Tibial nerve (tissue), 4 donors: ENCODE data around the gene NFXL1. TPM values are rescaled to one million over a fixed set of nuclear protein-coding genes. Genes with fewer than 3 reads are reported as not detected.
"Not testable (repeated sequence)": the region's sequence is repeated elsewhere in the genome, so short reads cannot be mapped to it uniquely, and the experiment has no call there.

Source experiments
- DNase-seq, 2 donors: peaks; one replicate each; pipeline ENCODE4 v3.0.0-alpha.2; 2019; ENCODE audit warnings: low spot score in 2 of 2
- H3K27ac ChIP-seq, 4 donors: fragments of 200-600 bp; sonication (generic) in 3 of 4; one replicate each; pipeline ENCODE4 v1.5.1; 2017 to 2019; ENCODE audit warnings: mild to moderate bottlenecking in 1 of 4
- H3K27me3 ChIP-seq, 2 donors: fragments of 200-600 bp; sonication (generic) in 1 of 2; one replicate each; pipeline versions ENCODE4 v1.5.1 to v1.6.0; 2017 to 2019
- H3K36me3 ChIP-seq, 3 donors: fragments of 200-600 bp; sonication (generic); one replicate each; pipeline ENCODE4 v1.5.1; 2018 to 2019
- H3K4me1 ChIP-seq, 4 donors: fragments of 200-600 bp; sonication (generic) in 3 of 4; one replicate each; pipeline ENCODE4 v1.5.1; 2017 to 2019
- H3K4me3 ChIP-seq, 4 donors: fragments of 200-600 bp; sonication (generic) in 3 of 4; one replicate each; pipeline ENCODE4 v1.5.1; 2017 to 2019; ENCODE audit warnings: mild to moderate bottlenecking in 1 of 4, moderate library complexity in 1 of 4
- H3K9me3 ChIP-seq, 4 donors: fragments of 200-600 bp; sonication (generic) in 3 of 4; one replicate each; pipeline ENCODE4 v1.5.1; 2017 to 2019
- EP300 ChIP-seq, 2 donors: sonication (generic); formaldehyde crosslinking; IDR thresholded peaks; one replicate each; pipeline ENCODE4 v1.6.1; 2017; ENCODE audit warnings: antibody characterized with exemption in 2 of 2, mild to moderate bottlenecking in 1 of 2
- POLR2A ChIP-seq, 2 donors: fragments of 450-650 bp; IDR thresholded peaks; one replicate each; pipeline ENCODE4 v1.6.1; 2017; ENCODE audit warnings: antibody characterized with exemption in 2 of 2, mild to moderate bottlenecking in 2 of 2, moderate library complexity in 2 of 2
- WGBS, 2 donors: methylation state at CpG; one replicate each; pipeline ENCODE4 v1.1.5; 2018; 5-methylcytosine and 5-hydroxymethylcytosine counted together
- total RNA-seq, 4 donors: library from RNA; depleted of rRNA; stranded (reverse); fragments of >200 nt; gene quantifications; one replicate each; pipeline ENCODE4 v1.1.0, GENCODE V29; 2016
- TF ChIP-seq, protein P1 (sequence below), 5 experiments: fragments of 200-600 bp in 3 of 5; fragments of 450-650 bp in 2 of 5; sonication (generic) in 3 of 5; IDR thresholded peaks; one replicate each; pipeline ENCODE4 v1.5.1; 2016 to 2019; ENCODE audit warnings: antibody characterized with exemption in 5 of 5, mild to moderate bottlenecking in 3 of 5, moderate library complexity in 2 of 5

NFXL1 gene
- total RNA-seq, 4 donors from 2014 or later: 12.2 to 18.0 (median 15.6) TPM

DNA sequence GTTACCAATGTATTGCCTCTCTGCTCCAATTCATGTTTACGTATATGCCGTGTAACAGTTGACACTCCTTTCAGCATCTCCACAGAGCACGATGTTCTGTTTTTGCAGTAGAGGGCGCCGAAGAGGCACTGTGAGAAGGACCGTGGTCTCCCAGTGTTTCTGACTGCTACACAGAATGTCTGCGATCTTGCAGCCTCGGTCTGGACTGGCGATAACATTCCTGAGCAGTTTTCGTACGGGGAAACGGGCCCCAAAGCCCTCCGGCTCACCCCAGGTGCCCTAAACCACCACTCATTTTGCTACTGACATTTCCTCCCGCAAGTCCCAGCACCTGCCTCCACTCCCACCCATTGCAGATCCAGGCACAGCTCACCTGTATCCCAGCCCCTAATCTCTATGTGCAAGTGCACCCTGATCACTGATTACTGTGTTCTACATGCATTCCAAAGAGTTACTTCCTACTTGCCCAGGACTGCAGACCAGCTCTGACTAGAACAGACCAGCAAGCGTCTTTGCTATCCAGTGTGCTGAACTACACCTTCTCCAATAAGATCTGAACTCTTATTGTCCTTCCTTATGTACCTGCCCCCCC is 12.4 kb upstream of the NFXL1 start:
- H3K27me3 ChIP-seq: no peaks in the 10 kb centered on the region
- H3K9me3 ChIP-seq: no peaks in the 10 kb centered on the region
- no peaks in the 10 kb centered on the region for H3K36me3 ChIP-seq
- DNase-seq: peak in 1 of 2 donors; percentile 48
- H3K4me3 ChIP-seq: peak overlapping the region in 1 of 4 donors; percentile 14
- no peak for TF ChIP-seq POLR2A (IDR thresholded peaks at IDR 0.05)
- TF ChIP-seq, protein P1, sequence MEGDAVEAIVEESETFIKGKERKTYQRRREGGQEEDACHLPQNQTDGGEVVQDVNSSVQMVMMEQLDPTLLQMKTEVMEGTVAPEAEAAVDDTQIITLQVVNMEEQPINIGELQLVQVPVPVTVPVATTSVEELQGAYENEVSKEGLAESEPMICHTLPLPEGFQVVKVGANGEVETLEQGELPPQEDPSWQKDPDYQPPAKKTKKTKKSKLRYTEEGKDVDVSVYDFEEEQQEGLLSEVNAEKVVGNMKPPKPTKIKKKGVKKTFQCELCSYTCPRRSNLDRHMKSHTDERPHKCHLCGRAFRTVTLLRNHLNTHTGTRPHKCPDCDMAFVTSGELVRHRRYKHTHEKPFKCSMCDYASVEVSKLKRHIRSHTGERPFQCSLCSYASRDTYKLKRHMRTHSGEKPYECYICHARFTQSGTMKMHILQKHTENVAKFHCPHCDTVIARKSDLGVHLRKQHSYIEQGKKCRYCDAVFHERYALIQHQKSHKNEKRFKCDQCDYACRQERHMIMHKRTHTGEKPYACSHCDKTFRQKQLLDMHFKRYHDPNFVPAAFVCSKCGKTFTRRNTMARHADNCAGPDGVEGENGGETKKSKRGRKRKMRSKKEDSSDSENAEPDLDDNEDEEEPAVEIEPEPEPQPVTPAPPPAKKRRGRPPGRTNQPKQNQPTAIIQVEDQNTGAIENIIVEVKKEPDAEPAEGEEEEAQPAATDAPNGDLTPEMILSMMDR (IDR thresholded peaks at IDR 0.05): peak; percentile 38 to 76 (median 55)
- no peak for TF ChIP-seq EP300 (IDR thresholded peaks at IDR 0.05)
- no peak overlapping the region for H3K27ac ChIP-seq
- 7 to 10% methylated on average over 15 of the region's 15 CpGs for whole genome bisulfite sequencing, 2 donors
- H3K4me1 ChIP-seq: peaks cover 0 to 18% (median 5%) of the 10 kb centered on the region in 4 donors

DNA sequence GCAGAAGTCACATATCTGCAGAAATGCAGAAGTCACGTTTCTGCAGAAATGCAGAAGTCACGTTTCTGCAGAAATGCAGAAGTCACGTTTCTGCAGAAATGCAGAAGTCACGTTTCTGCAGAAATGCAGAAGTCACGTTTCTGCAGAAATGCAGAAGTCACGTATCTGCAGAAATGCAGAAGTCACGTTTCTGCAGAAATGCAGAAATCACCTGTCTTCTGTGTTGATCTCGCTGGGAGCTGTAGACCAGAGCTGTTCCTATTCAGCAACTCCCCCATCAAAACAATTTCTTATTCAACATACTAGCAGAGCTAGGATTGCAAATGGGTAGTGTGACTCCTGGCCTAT is 8.9 kb upstream of the NFXL1 start:
- not testable (repeated sequence) for H3K36me3 ChIP-seq, H3K27ac ChIP-seq, H3K4me1 ChIP-seq, H3K4me3 ChIP-seq, H3K27me3 ChIP-seq, H3K9me3 ChIP-seq, DNase-seq
- 80 to 85% methylated on average over 8 of the region's 8 CpGs for WGBS, 2 donors

DNA sequence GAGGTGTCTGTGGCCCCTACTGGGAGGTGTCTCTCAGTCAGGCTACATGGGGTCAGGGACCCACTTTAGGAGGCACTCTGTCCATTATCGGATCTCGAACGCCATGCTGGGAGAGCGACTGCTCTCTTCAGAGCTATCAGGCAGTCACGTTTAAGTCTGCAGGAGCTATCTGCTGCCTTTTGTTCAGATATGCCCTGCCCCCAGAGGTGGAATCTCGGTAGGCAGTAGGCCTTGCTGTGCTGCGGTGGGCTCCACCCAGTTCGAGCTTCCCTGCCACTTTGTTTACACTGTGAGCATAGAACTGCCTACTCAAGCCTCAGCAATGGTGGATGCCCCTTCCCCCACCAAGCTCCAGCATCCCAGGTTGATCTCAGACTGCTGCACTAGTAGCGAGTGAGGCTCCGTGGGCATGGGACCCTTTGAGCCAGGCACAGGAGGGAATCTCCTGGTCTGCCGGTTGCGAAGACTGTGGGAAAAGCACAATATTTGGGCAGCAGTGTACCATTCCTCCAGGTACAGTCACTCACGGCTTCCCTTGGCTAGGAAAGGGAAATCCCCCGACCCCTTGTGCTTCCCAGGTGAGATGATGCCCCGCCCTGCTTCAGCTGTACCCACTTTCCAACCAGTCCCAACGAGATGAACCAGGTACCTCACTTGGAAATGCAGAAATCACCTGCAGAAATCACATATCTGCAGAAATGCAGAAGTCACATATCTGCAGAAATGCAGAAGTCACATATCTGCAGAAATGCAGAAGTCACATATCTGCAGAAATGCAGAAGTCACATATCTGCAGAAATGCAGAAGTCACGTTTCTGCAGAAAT is 8.3 kb upstream of the NFXL1 start:
- not testable (repeated sequence) for DNase-seq, H3K4me3 ChIP-seq, H3K27me3 ChIP-seq, H3K9me3 ChIP-seq, H3K27ac ChIP-seq, H3K36me3 ChIP-seq, H3K4me1 ChIP-seq
- WGBS, 2 donors: 66 to 76% methylated on average over 16 to 17 of the region's 17 CpGs

DNA sequence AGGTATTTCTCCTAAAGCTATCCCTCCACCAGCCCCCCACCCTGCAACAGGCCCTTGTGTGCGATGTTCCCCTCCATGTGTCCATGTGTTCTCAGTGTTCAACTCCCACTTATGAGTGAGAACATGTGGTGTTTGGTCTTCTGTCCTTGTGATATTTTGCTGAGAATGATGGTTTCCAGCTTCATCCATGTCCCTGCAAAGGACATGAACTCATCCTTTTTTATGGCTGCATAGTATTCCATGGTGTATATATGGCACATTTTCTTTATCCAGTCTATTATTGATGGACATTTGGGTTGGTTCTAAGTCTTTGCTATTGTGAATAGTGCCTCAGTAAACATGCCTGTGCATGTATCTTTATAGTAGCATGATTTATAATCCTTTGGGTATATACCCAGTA is 2.8 kb upstream of the NFXL1 start:
- not testable (repeated sequence) for H3K4me3 ChIP-seq, H3K36me3 ChIP-seq, H3K27me3 ChIP-seq, H3K27ac ChIP-seq, H3K9me3 ChIP-seq, DNase-seq
- peaks cover 0 to 14% (median 0%) of the 10 kb centered on the region in 4 donors for H3K4me1 ChIP-seq
- WGBS, 2 donors: 96 to 100% methylated on average over 1 of the region's 1 CpG

DNA sequence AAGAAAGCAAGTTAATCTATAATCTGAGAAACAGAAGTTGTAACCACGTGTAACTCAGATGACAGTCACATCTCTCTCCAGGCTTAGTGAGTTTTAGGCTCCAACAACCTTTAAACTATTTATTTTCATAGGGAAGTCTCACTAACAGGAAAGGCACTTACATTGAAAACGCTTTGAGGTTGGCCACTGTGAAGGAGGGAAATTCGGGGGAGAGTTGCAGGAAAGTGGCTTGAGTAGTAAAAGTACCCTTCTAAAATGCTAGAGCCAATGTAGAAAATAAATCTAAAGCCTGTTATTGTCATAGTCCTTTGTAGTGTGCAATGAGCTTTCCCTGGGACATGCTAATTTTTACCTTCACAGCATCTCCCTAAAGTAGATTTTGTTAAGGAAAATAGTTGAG is 995 bp upstream of the NFXL1 start:
- Histone ChIP-seq H3K9me3 (peaks cover 0 to 9% (median 0%) of the 10 kb centered on the region in 4 donors), H3K4me3 (no peak overlapping the region), H3K27me3 (no peaks in the 10 kb centered on the region), H3K4me1 (peaks cover 0 to 22% (median 0%) of the 10 kb centered on the region in 4 donors), H3K36me3 (peaks cover 0 to 5% (median 0%) of the 10 kb centered on the region in 3 donors), H3K27ac (no peak overlapping the region)
- WGBS, 2 donors: 55 to 61% methylated on average over 3 of the region's 3 CpGs
- TF ChIP-seq POLR2A (IDR thresholded peaks at IDR 0.05): no peak
- TF ChIP-seq EP300 (IDR thresholded peaks at IDR 0.05): no peak
- TF ChIP-seq, protein P1 (IDR thresholded peaks at IDR 0.05): no peak
- DNase-seq: no peak

DNA sequence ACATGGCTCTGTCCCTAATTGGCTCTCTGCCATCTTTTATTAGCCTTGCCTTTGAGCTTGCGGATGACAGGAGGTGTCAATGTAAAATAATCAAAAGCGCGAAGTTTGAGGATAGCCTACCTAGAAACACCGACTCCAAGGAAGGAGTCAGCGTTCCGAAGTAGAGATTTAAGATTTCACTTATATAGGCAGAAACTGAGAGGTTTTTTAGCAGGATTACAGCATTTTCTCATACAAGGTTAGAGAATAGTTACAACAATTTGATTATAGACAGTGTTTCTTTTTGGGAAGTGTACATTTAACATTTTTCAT is 499 bp upstream of the NFXL1 start:
- 1 to 2% methylated on average over 6 of the region's 6 CpGs for WGBS, 2 donors
- peaks cover 0 to 22% (median 0%) of the 10 kb centered on the region in 4 donors for H3K4me1 ChIP-seq
- no peak for DNase-seq
- H3K27me3 ChIP-seq: no peaks in the 10 kb centered on the region
- H3K36me3 ChIP-seq: peaks cover 0 to 10% (median 0%) of the 10 kb centered on the region in 3 donors
- H3K9me3 ChIP-seq: peaks cover 0 to 9% (median 0%) of the 10 kb centered on the region in 4 donors
- H3K27ac ChIP-seq: peak overlapping the region in 3 of 4 donors; percentile 21 to 88 (median 79)
- TF ChIP-seq, protein P1 (IDR thresholded peaks at IDR 0.05): no peak
- TF ChIP-seq EP300 (IDR thresholded peaks at IDR 0.05) (no peak), POLR2A (IDR thresholded peaks at IDR 0.05) (no peak)
- H3K4me3 ChIP-seq: peak overlapping the region; percentile 14 to 88 (median 80)
